Cardiac fibroblast (primary cell): ENCODE results near the gene TRIP4.
A peak's percentile ranks its signal among the peaks of the same experiment; 100 is the strongest.

Source experiments
- DNase-seq, 2 donors: peaks; one replicate each; pipeline versions ENCODE4 v3.0.0 to v3.0.0-alpha.2; 2010; ENCODE audit warnings: low read depth in 2 of 2
- H3K4me3 ChIP-seq, 2 donors: replicated peaks in 1 of 2; 1 replicate in 1 of 2; 2 replicates in 1 of 2; pipeline ENCODE4 v1.5.1; 2011; ENCODE audit warnings: low read depth in 2 of 2, low read length in 2 of 2, mild to moderate bottlenecking in 2 of 2, moderate library complexity in 1 of 2
- CTCF ChIP-seq: IDR thresholded peaks from one replicate; pipeline ENCODE4 v1.5.1; 2011; ENCODE audit warnings: low read depth, mild to moderate bottlenecking, low read length, inconsistent platforms

The TRIP4 gene

GRCh38 chr15:64430000-64430735, 42.5 kb downstream of the TRIP4 start:
- no peak overlapping the region for H3K4me3 ChIP-seq
- no peak for TF ChIP-seq CTCF
- peak; percentile 92 to 96 for DNase-seq

- no peak for DNase-seq
- no peak for TF ChIP-seq CTCF
- H3K4me3 ChIP-seq = no peak overlapping the region
Measured at GRCh38 chr15:64437982-64438381, 50.3 kb downstream of the TRIP4 start.

- H3K4me3 ChIP-seq = no peak overlapping the region
- DNase-seq = no peak
- no peak for TF ChIP-seq CTCF
Measured at GRCh38 chr15:64438653-64439447, 51.2 kb downstream of the TRIP4 start.

- H3K4me3 ChIP-seq = no peak overlapping the region
- TF ChIP-seq CTCF = no peak
- no peak for DNase-seq
Measured at GRCh38 chr15:64441852-64442251, 54.2 kb downstream of the TRIP4 start.

- TF ChIP-seq CTCF = no peak
- no peak for DNase-seq
- no peak overlapping the region for H3K4me3 ChIP-seq
Measured at GRCh38 chr15:64443016-64443415, 55.4 kb downstream of the TRIP4 start.

GRCh38 chr15:64443747-64444621, 56.3 kb downstream of the TRIP4 start:
- no peak overlapping the region for H3K4me3 ChIP-seq
- DNase-seq = peak; percentile 88 to 92
- TF ChIP-seq CTCF = no peak
